Neural cell (in vitro differentiated cells): ENCODE data around the gene ACP6.

Source experiments
- EP300 ChIP-seq: fragments of 450-650 bp; conservative IDR thresholded peaks from 2 replicates; pipeline ENCODE4 v1.6.1; 2014; ENCODE audit warnings: antibody characterized with exemption, mild to moderate bottlenecking, moderate library complexity; ENCODE audit not compliant: poor library complexity, severe bottlenecking
- MXI1 ChIP-seq: fragments of 450-650 bp; conservative IDR thresholded peaks from 2 replicates; pipeline ENCODE4 v1.6.1; 2014; ENCODE audit warnings: antibody characterized with exemption, mild to moderate bottlenecking; ENCODE audit not compliant: poor library complexity, severe bottlenecking
- POLR2AphosphoS5 ChIP-seq: IDR thresholded peaks from 2 replicates; pipeline ENCODE4 v1.6.1; 2012
- TAF1 ChIP-seq: IDR thresholded peaks from 2 replicates; pipeline ENCODE4 v1.6.1; 2012; ENCODE audit warnings: low read depth
- TF ChIP-seq, protein P1 (sequence below): fragments of 450-650 bp; IDR thresholded peaks from 2 replicates; pipeline ENCODE4 v1.5.1; 2014; ENCODE audit warnings: antibody characterized with exemption, mild to moderate bottlenecking, moderate library complexity; ENCODE audit not compliant: poor library complexity, severe bottlenecking
- TF ChIP-seq, protein P2 (sequence below): IDR thresholded peaks from 2 replicates; pipeline ENCODE4 v1.6.1; 2012; ENCODE audit warnings: borderline replicate concordance

DNA sequence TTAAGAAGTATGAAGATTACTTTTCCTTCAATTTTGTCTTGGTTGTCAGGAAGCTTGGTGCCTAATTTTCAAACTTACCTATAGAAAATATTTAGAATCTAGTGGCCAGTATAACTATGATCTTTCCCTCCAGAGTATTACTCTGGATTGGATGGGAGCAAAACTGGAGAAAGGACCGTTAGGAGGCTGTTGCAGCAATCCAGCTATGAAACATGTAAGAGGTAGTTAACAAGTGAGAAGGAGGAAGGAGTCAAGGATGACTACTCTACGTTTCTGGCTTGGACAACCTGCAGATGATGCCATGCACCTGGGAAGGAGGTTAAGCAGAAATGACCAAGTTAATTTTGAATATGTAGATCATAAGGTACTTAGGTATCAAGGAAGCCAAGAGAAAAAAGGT, 3.5 kb upstream of the ACP6 start:
- TF ChIP-seq EP300 (no peak), MXI1 (no peak), POLR2AphosphoS5 (no peak), TAF1 (no peak)
- TF ChIP-seq, protein P1, sequence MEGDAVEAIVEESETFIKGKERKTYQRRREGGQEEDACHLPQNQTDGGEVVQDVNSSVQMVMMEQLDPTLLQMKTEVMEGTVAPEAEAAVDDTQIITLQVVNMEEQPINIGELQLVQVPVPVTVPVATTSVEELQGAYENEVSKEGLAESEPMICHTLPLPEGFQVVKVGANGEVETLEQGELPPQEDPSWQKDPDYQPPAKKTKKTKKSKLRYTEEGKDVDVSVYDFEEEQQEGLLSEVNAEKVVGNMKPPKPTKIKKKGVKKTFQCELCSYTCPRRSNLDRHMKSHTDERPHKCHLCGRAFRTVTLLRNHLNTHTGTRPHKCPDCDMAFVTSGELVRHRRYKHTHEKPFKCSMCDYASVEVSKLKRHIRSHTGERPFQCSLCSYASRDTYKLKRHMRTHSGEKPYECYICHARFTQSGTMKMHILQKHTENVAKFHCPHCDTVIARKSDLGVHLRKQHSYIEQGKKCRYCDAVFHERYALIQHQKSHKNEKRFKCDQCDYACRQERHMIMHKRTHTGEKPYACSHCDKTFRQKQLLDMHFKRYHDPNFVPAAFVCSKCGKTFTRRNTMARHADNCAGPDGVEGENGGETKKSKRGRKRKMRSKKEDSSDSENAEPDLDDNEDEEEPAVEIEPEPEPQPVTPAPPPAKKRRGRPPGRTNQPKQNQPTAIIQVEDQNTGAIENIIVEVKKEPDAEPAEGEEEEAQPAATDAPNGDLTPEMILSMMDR = no peak
- TF ChIP-seq, protein P2, sequence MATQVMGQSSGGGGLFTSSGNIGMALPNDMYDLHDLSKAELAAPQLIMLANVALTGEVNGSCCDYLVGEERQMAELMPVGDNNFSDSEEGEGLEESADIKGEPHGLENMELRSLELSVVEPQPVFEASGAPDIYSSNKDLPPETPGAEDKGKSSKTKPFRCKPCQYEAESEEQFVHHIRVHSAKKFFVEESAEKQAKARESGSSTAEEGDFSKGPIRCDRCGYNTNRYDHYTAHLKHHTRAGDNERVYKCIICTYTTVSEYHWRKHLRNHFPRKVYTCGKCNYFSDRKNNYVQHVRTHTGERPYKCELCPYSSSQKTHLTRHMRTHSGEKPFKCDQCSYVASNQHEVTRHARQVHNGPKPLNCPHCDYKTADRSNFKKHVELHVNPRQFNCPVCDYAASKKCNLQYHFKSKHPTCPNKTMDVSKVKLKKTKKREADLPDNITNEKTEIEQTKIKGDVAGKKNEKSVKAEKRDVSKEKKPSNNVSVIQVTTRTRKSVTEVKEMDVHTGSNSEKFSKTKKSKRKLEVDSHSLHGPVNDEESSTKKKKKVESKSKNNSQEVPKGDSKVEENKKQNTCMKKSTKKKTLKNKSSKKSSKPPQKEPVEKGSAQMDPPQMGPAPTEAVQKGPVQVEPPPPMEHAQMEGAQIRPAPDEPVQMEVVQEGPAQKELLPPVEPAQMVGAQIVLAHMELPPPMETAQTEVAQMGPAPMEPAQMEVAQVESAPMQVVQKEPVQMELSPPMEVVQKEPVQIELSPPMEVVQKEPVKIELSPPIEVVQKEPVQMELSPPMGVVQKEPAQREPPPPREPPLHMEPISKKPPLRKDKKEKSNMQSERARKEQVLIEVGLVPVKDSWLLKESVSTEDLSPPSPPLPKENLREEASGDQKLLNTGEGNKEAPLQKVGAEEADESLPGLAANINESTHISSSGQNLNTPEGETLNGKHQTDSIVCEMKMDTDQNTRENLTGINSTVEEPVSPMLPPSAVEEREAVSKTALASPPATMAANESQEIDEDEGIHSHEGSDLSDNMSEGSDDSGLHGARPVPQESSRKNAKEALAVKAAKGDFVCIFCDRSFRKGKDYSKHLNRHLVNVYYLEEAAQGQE = no peak
